Kidney (tissue), 14 donors: ENCODE measurements around the gene DYNC1I1. TPM values are rescaled to one million over a fixed set of nuclear protein-coding genes. Genes with fewer than 3 reads are reported as not detected.

ENCODE experiments used
- DNase-seq, 5 donors: peaks; one replicate each; pipeline ENCODE4 v3.0.0-alpha.2; 2013 to 2020
- FAIRE-seq: peaks from 2 replicates; lab custom pipeline; 2012; peaks lifted over from hg19 to GRCh38; lab: Jason Lieb, UNC
- H3K27ac ChIP-seq, 2 donors: one replicate each; pipeline ENCODE4 v1.7.0; 2013; ENCODE audit warnings: low read depth in 2 of 2, low read length in 2 of 2, inconsistent platforms in 1 of 2
- H3K27me3 ChIP-seq: one replicate; pipeline ENCODE4 v1.7.1; 2013; ENCODE audit warnings: low read length, inconsistent platforms; ENCODE audit not compliant: control insufficient read depth, insufficient read depth
- H3K36me3 ChIP-seq, 3 donors: one replicate each; pipeline versions ENCODE4 v1.7.0 to v1.7.1; 2013; ENCODE audit warnings: low read length in 3 of 3, control low read depth in 1 of 3, inconsistent platforms in 1 of 3; ENCODE audit not compliant: insufficient read depth in 3 of 3, control insufficient read depth in 2 of 3
- H3K4me1 ChIP-seq, 3 donors: one replicate each; pipeline versions ENCODE4 v1.7.0 to v1.7.1; 2013; ENCODE audit warnings: low read length in 3 of 3, inconsistent platforms in 1 of 3, low read depth in 1 of 3; ENCODE audit not compliant: control insufficient read depth in 2 of 3, insufficient read depth in 2 of 3
- H3K4me3 ChIP-seq, 3 donors: one replicate each; pipeline versions ENCODE4 v1.7.0 to v1.8.1; 2013; ENCODE audit warnings: low read length in 3 of 3, control low read depth in 1 of 3, inconsistent platforms in 1 of 3
- H3K9ac ChIP-seq, 3 donors: one replicate each; pipeline versions ENCODE4 v1.7.0 to v1.7.1; 2013; ENCODE audit warnings: low read length in 3 of 3, control low read depth in 1 of 3, inconsistent platforms in 1 of 3
- H3K9me3 ChIP-seq, 3 donors: one replicate each; pipeline versions ENCODE4 v1.7.0 to v1.7.1; 2013; ENCODE audit warnings: low read length in 3 of 3, control low read depth in 1 of 3, inconsistent platforms in 1 of 3; ENCODE audit not compliant: control insufficient read depth in 2 of 3, insufficient read depth in 1 of 3
- intact Hi-C: fragments of 100-400 bp; cut with DNase I; formaldehyde crosslinking; loops from one replicate; pipeline ENCODE4 v1.11.1; 2022
- polyA plus RNA-seq: library from polyadenylated mRNA; stranded (reverse); fragments of 350-450 nt; fragmentation: Illumina TruSeq; extraction: RNeasy Lipid Tissue Mini Kit (QIAGEN cat#74804); gene quantifications from one replicate; pipeline ENCODE4 v1.2.3, GENCODE V29; 2014; ENCODE audit warnings: low read depth, low replicate concordance; ENCODE audit not compliant: insufficient read depth
- total RNA-seq: library from RNA; stranded (reverse); fragmentation: NEBNext Ultra II Directional; extraction: Animal tissue kit (Norgen Biotek cat#: 25700); gene quantifications from one replicate; pipeline ENCODE4 v1.2.1, GENCODE V29; 2021
- TF ChIP-seq, protein P1 (sequence below): IDR thresholded peaks from 3 replicates; pipeline ENCODE4 v1.5.1; 2012; ENCODE audit warnings: mild to moderate bottlenecking, moderate library complexity, borderline replicate concordance; ENCODE audit not compliant: insufficient read depth; ENCODE audit errors: extremely low read depth
- donor health status: control.
- donor health status: control.
- donor health status: control.
- donor health status: control.
- donor health status: control.
- donor health status: DM: yes; HTN: yes; CAD: no.
- donor health status: Normal renal cell carcinoma (clear cell type).

Gene DYNC1I1
- total and polyA plus RNA-seq, 2 donors from 2014 or later = 2.3 to 2.6 TPM

GRCh38 chr7:96143495-96144259, 371.3 kb downstream of the DYNC1I1 start:
- Histone ChIP-seq H3K36me3 (peaks cover 0 to 10% (median 5%) of the 10 kb centered on the region in 3 donors), H3K4me1 (no peaks in the 10 kb centered on the region), H3K9ac (no peak overlapping the region), H3K4me3 (no peak overlapping the region), H3K27me3 (no peaks in the 10 kb centered on the region), H3K9me3 (no peaks in the 10 kb centered on the region), H3K27ac (no peak overlapping the region)
- TF ChIP-seq, protein P1, sequence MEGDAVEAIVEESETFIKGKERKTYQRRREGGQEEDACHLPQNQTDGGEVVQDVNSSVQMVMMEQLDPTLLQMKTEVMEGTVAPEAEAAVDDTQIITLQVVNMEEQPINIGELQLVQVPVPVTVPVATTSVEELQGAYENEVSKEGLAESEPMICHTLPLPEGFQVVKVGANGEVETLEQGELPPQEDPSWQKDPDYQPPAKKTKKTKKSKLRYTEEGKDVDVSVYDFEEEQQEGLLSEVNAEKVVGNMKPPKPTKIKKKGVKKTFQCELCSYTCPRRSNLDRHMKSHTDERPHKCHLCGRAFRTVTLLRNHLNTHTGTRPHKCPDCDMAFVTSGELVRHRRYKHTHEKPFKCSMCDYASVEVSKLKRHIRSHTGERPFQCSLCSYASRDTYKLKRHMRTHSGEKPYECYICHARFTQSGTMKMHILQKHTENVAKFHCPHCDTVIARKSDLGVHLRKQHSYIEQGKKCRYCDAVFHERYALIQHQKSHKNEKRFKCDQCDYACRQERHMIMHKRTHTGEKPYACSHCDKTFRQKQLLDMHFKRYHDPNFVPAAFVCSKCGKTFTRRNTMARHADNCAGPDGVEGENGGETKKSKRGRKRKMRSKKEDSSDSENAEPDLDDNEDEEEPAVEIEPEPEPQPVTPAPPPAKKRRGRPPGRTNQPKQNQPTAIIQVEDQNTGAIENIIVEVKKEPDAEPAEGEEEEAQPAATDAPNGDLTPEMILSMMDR = no peak
- DNase-seq (no peak), FAIRE-seq (no peak)
- intact Hi-C loops = no loop called here

DNA sequence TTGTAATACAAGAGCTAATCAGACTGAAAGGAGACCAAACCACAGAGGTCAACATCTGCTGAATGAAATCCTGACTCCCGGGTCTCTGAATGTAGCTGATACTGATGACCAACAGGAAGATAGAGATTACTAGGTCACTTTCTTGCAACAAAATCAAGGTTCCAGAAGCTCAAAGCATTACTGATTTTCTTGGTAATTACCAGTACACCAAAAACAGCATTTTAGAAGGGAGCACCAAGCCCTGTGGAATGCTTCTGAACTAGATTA, 371.8 kb downstream of the DYNC1I1 start:
- no peak overlapping the region for H3K4me3 ChIP-seq
- intact Hi-C loops = no loop called here
- FAIRE-seq (no peak), DNase-seq (no peak)
- H3K36me3 ChIP-seq = peaks cover 0 to 10% (median 5%) of the 10 kb centered on the region in 3 donors
- H3K27ac ChIP-seq = no peak overlapping the region
- H3K9me3 ChIP-seq = no peaks in the 10 kb centered on the region
- TF ChIP-seq, protein P1 = no peak
- H3K4me1 ChIP-seq = no peaks in the 10 kb centered on the region
- H3K27me3 ChIP-seq = no peaks in the 10 kb centered on the region
- no peak overlapping the region for H3K9ac ChIP-seq

Other genes starting within 250 kb of the DYNC1I1 start
- gene PDK4, start 176.0 kb upstream of the DYNC1I1 start, total RNA-seq = 45.0 TPM
- 106 TPM for gene PDK4, start 176.0 kb upstream of the DYNC1I1 start, polyA plus RNA-seq